HEK293 (cell line): ENCODE results near the gene ZNF687.

Source experiments
- GLI2 ChIP-seq: fragments of 450-650 bp; formaldehyde crosslinking; IDR thresholded peaks from 2 replicates; pipeline ENCODE4; 2017; ENCODE audit warnings: missing biosample characterization, missing genetic modification characterization, low read depth, borderline replicate concordance
- GLI4 ChIP-seq: fragments of 450-650 bp; formaldehyde crosslinking; IDR thresholded peaks from 2 replicates; pipeline ENCODE4 v1.5.1; 2016; ENCODE audit warnings: missing biosample characterization, missing genetic modification characterization
- HOXC10 ChIP-seq: sonication (generic); formaldehyde crosslinking; IDR thresholded peaks from 2 replicates; pipeline ENCODE4 v1.8.1; 2023; ENCODE audit warnings: mild to moderate bottlenecking, missing genetic modification reagents
- KLF7 ChIP-seq: fragments of 450-650 bp; formaldehyde crosslinking; IDR thresholded peaks from 2 replicates; pipeline ENCODE4 v1.5.1; 2016; ENCODE audit warnings: missing biosample characterization, missing genetic modification characterization, borderline replicate concordance
- RBAK ChIP-seq: fragments of 450-650 bp; formaldehyde crosslinking; IDR thresholded peaks from 2 replicates; pipeline ENCODE4 v1.5.1; 2016; ENCODE audit warnings: missing biosample characterization, missing genetic modification characterization
- SCRT1 ChIP-seq: fragments of 450-650 bp; formaldehyde crosslinking; IDR thresholded peaks from 2 replicates; pipeline ENCODE4 v1.5.1; 2016; ENCODE audit warnings: missing biosample characterization, missing genetic modification characterization, borderline replicate concordance
- SP3 ChIP-seq: fragments of 450-650 bp; formaldehyde crosslinking; IDR thresholded peaks from 2 replicates; pipeline ENCODE4 v1.5.1; 2016; ENCODE audit warnings: missing biosample characterization, missing genetic modification characterization
- ZNF121 ChIP-seq: fragments of 450-650 bp; formaldehyde crosslinking; IDR thresholded peaks from 2 replicates; pipeline ENCODE4 v1.5.1; 2016; ENCODE audit warnings: missing biosample characterization, missing genetic modification characterization
- ZNF169 ChIP-seq: fragments of 450-650 bp; formaldehyde crosslinking; IDR thresholded peaks from 2 replicates; pipeline ENCODE4 v1.5.1; 2016; ENCODE audit warnings: missing biosample characterization, missing genetic modification characterization
- ZNF175 ChIP-seq: fragments of 450-650 bp; formaldehyde crosslinking; IDR thresholded peaks from 2 replicates; pipeline ENCODE4 v1.5.1; 2016; ENCODE audit warnings: missing biosample characterization, missing genetic modification characterization
- ZNF211 ChIP-seq: fragments of 450-650 bp; formaldehyde crosslinking; IDR thresholded peaks from 2 replicates; pipeline ENCODE4 v1.5.1; 2016; ENCODE audit warnings: low read depth, missing biosample characterization, missing genetic modification characterization
- ZNF24 ChIP-seq: fragments of 450-650 bp; formaldehyde crosslinking; IDR thresholded peaks from 2 replicates; pipeline ENCODE4 v1.5.1; 2016; ENCODE audit warnings: missing biosample characterization, missing genetic modification characterization
- ZNF248 ChIP-seq: fragments of 450-650 bp; formaldehyde crosslinking; IDR thresholded peaks from 2 replicates; pipeline ENCODE4 v1.5.1; 2017; ENCODE audit warnings: missing biosample characterization, missing genetic modification characterization
- ZNF521 ChIP-seq: fragments of 450-650 bp; formaldehyde crosslinking; IDR thresholded peaks from 2 replicates; pipeline ENCODE4 v1.5.1; 2017; ENCODE audit warnings: missing biosample characterization, mild to moderate bottlenecking, missing genetic modification characterization
- ZNF544 ChIP-seq: fragments of 450-650 bp; formaldehyde crosslinking; IDR thresholded peaks from 2 replicates; pipeline ENCODE4 v1.5.0; 2017; ENCODE audit warnings: missing biosample characterization, missing genetic modification characterization
- ZNF571 ChIP-seq: fragments of 450-650 bp; formaldehyde crosslinking; IDR thresholded peaks from 2 replicates; pipeline ENCODE4 v1.5.0; 2017; ENCODE audit warnings: missing biosample characterization, missing genetic modification characterization
- ZNF596 ChIP-seq: fragments of 450-650 bp; IDR thresholded peaks from 2 replicates; pipeline ENCODE4 v1.5.0; 2018; ENCODE audit warnings: missing biosample characterization, mild to moderate bottlenecking, missing genetic modification characterization, moderate library complexity
- ZNF76 ChIP-seq: fragments of 450-650 bp; formaldehyde crosslinking; IDR thresholded peaks from 2 replicates; pipeline ENCODE4; 2016; ENCODE audit warnings: low read depth, missing biosample characterization, missing genetic modification characterization, borderline replicate concordance
- ZNF777 ChIP-seq: fragments of 450-650 bp; formaldehyde crosslinking; IDR thresholded peaks from 2 replicates; pipeline ENCODE4 v1.5.1; 2017; ENCODE audit warnings: missing biosample characterization, missing genetic modification characterization, borderline replicate concordance
- TF ChIP-seq, protein P1 (sequence below): fragments of 450-650 bp; formaldehyde crosslinking; IDR thresholded peaks from 2 replicates; pipeline ENCODE4 v1.5.1; 2016; ENCODE audit warnings: missing biosample characterization, missing genetic modification characterization
- TF ChIP-seq, protein P2 (sequence below): sonication (generic); formaldehyde crosslinking; IDR thresholded peaks from 2 replicates; pipeline ENCODE4 v1.8.1; 2022; ENCODE audit warnings: mild to moderate bottlenecking, moderate library complexity, missing genetic modification reagents
- TF ChIP-seq, protein P3 (sequence below): fragments of 450-650 bp; formaldehyde crosslinking; IDR thresholded peaks from 2 replicates; pipeline ENCODE4 v1.5.1; 2016; ENCODE audit warnings: missing biosample characterization, missing genetic modification characterization
- TF ChIP-seq, protein P4 (sequence below): fragments of 450-650 bp; formaldehyde crosslinking; IDR thresholded peaks from 2 replicates; pipeline ENCODE4 v1.5.1; 2016; ENCODE audit warnings: missing biosample characterization, missing genetic modification characterization
- TF ChIP-seq, protein P5 (sequence below): fragments of 450-650 bp; formaldehyde crosslinking; IDR thresholded peaks from 2 replicates; pipeline ENCODE4 v1.5.1; 2016; ENCODE audit warnings: missing biosample characterization, missing genetic modification characterization
- TF ChIP-seq, protein P6 (sequence below): fragments of 450-650 bp; formaldehyde crosslinking; IDR thresholded peaks from 2 replicates; pipeline ENCODE4 v1.5.1; 2017; ENCODE audit warnings: missing biosample characterization, missing genetic modification characterization
- TF ChIP-seq, protein P7 (sequence below): fragments of 450-650 bp; formaldehyde crosslinking; IDR thresholded peaks from 2 replicates; pipeline ENCODE4 v1.5.1; 2016; ENCODE audit warnings: missing biosample characterization, missing genetic modification characterization

Gene ZNF687

DNA sequence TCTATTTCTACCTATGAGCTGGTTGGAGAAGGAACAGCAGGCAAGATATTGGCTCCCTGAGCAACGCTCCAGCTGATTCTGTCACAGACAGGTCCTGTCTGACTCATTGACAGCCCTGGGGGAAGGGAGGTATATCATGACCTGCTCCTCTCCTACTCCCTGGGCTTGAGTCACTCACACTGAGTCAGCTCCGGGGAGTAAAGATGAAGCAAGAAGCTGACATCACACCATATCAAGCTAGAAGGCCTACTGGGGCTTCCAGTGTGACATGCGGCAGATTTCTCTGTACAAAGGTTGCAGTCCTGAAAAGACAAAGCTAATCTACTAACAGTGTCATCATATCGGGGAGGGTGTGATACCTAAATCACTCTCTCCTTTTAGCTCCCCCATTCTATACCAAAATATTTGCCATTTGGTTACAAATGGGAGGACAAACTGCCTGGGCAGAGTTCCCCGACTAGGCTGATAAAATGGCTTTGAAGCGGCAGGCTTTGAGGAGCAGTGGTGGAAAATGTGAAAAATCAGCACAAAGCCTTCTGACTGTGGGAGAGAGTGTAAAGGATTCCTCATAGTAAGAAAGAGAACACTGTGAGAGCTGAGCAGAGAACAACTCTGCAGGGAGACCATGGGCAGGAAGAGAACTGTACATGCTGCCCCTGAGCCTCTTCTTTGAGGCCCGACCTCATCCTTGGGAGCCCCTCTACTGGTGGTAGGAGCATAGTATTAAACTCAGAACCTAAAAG lies 29.7 kb downstream of the ZNF687 start (continued):
- TF ChIP-seq, protein P1, sequence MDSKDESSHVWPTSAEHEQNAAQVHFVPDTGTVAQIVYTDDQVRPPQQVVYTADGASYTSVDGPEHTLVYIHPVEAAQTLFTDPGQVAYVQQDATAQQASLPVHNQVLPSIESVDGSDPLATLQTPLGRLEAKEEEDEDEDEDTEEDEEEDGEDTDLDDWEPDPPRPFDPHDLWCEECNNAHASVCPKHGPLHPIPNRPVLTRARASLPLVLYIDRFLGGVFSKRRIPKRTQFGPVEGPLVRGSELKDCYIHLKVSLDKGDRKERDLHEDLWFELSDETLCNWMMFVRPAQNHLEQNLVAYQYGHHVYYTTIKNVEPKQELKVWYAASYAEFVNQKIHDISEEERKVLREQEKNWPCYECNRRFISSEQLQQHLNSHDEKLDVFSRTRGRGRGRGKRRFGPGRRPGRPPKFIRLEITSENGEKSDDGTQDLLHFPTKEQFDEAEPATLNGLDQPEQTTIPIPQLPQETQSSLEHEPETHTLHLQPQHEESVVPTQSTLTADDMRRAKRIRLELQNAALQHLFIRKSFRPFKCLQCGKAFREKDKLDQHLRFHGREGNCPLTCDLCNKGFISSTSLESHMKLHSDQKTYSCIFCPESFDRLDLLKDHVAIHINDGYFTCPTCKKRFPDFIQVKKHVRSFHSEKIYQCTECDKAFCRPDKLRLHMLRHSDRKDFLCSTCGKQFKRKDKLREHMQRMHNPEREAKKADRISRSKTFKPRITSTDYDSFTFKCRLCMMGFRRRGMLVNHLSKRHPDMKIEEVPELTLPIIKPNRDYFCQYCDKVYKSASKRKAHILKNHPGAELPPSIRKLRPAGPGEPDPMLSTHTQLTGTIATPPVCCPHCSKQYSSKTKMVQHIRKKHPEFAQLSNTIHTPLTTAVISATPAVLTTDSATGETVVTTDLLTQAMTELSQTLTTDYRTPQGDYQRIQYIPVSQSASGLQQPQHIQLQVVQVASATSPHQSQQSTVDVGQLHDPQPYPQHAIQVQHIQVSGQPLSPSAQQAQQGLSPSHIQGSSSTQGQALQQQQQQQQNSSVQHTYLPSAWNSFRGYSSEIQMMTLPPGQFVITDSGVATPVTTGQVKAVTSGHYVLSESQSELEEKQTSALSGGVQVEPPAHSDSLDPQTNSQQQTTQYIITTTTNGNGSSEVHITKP, result peak; percentile 27; the same call in 1 of the 2 replicates
- TF ChIP-seq HOXC10 (CRISPR knock-in tag), result no peak
- peak; percentile 95 for TF ChIP-seq ZNF24 (tag by site-specific recombination)
- TF ChIP-seq, protein P2, sequence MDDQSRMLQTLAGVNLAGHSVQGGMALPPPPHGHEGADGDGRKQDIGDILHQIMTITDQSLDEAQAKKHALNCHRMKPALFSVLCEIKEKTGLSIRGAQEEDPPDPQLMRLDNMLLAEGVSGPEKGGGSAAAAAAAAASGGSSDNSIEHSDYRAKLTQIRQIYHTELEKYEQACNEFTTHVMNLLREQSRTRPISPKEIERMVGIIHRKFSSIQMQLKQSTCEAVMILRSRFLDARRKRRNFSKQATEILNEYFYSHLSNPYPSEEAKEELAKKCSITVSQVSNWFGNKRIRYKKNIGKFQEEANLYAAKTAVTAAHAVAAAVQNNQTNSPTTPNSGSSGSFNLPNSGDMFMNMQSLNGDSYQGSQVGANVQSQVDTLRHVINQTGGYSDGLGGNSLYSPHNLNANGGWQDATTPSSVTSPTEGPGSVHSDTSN, result no peak
- no peak for TF ChIP-seq ZNF121 (tag by site-specific recombination)
- no peak for TF ChIP-seq SCRT1 (tag by site-specific recombination)
- TF ChIP-seq ZNF169 (tag by site-specific recombination), result no peak
- TF ChIP-seq, protein P3, sequence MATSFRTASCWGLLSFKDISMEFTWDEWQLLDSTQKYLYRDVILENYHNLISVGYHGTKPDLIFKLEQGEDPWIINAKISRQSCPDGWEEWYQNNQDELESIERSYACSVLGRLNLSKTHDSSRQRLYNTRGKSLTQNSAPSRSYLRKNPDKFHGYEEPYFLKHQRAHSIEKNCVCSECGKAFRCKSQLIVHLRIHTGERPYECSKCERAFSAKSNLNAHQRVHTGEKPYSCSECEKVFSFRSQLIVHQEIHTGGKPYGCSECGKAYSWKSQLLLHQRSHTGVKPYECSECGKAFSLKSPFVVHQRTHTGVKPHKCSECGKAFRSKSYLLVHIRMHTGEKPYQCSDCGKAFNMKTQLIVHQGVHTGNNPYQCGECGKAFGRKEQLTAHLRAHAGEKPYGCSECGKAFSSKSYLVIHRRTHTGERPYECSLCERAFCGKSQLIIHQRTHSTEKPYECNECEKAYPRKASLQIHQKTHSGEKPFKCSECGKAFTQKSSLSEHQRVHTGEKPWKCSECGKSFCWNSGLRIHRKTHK (tag by site-specific recombination), result no peak
- TF ChIP-seq ZNF777 (tag by site-specific recombination), result no peak
- TF ChIP-seq GLI2 (tag by site-specific recombination), result no peak; the same call in 1 of the 2 replicates
- TF ChIP-seq RBAK (tag by site-specific recombination), result no peak
- TF ChIP-seq, protein P4, sequence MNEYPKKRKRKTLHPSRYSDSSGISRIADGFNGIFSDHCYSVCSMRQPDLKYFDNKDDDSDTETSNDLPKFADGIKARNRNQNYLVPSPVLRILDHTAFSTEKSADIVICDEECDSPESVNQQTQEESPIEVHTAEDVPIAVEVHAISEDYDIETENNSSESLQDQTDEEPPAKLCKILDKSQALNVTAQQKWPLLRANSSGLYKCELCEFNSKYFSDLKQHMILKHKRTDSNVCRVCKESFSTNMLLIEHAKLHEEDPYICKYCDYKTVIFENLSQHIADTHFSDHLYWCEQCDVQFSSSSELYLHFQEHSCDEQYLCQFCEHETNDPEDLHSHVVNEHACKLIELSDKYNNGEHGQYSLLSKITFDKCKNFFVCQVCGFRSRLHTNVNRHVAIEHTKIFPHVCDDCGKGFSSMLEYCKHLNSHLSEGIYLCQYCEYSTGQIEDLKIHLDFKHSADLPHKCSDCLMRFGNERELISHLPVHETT (tag by site-specific recombination), result peak; percentile 94
- peak; percentile 48; the same call in 1 of the 2 replicates for TF ChIP-seq SP3 (tag by site-specific recombination)
- no peak for TF ChIP-seq ZNF571 (tag by site-specific recombination)
- TF ChIP-seq, protein P5, sequence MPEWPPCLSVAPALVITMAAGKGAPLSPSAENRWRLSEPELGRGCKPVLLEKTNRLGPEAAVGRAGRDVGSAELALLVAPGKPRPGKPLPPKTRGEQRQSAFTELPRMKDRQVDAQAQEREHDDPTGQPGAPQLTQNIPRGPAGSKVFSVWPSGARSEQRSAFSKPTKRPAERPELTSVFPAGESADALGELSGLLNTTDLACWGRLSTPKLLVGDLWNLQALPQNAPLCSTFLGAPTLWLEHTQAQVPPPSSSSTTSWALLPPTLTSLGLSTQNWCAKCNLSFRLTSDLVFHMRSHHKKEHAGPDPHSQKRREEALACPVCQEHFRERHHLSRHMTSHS (tag by site-specific recombination), result no peak
- no peak for TF ChIP-seq ZNF175 (tag by site-specific recombination)
- TF ChIP-seq, protein P6, sequence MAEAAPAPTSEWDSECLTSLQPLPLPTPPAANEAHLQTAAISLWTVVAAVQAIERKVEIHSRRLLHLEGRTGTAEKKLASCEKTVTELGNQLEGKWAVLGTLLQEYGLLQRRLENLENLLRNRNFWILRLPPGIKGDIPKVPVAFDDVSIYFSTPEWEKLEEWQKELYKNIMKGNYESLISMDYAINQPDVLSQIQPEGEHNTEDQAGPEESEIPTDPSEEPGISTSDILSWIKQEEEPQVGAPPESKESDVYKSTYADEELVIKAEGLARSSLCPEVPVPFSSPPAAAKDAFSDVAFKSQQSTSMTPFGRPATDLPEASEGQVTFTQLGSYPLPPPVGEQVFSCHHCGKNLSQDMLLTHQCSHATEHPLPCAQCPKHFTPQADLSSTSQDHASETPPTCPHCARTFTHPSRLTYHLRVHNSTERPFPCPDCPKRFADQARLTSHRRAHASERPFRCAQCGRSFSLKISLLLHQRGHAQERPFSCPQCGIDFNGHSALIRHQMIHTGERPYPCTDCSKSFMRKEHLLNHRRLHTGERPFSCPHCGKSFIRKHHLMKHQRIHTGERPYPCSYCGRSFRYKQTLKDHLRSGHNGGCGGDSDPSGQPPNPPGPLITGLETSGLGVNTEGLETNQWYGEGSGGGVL (tag by site-specific recombination), result peak; percentile 66
- no peak for TF ChIP-seq KLF7
- no peak for TF ChIP-seq ZNF521 (tag by site-specific recombination)
- TF ChIP-seq, protein P7, sequence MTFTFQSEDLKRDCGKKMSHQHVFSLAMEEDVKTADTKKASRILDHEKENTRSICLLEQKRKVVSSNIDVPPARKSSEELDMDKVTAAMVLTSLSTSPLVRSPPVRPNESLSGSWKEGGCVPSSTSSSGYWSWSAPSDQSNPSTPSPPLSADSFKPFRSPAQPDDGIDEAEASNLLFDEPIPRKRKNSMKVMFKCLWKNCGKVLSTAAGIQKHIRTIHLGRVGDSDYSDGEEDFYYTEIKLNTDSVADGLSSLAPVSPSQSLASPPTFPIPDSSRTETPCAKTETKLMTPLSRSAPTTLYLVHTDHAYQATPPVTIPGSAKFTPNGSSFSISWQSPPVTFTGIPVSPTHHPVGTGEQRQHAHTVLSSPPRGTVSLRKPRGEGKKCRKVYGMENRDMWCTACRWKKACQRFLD, result no peak
- TF ChIP-seq ZNF544 (tag by site-specific recombination), result no peak
- TF ChIP-seq ZNF248 (tag by site-specific recombination), result no peak
- no peak for TF ChIP-seq GLI4 (tag by site-specific recombination)
- TF ChIP-seq ZNF211 (tag by site-specific recombination), result no peak
- TF ChIP-seq ZNF76 (tag by site-specific recombination), result 0 out of 2 replicates have a peak, but pooled peaks have one; percentile 46
- no peak for TF ChIP-seq ZNF596
